Stimulated activated naive CD4-positive, alpha-beta T cell (primary cell): Measurements from ENCODE around the gene LUC7L.
A peak's percentile ranks its signal among the peaks of the same experiment; 100 is the strongest.
"Not testable (repeated sequence)": the region's sequence is repeated elsewhere in the genome, so short reads cannot be mapped to it uniquely, and the experiment has no call there.

Experiments
- DNase-seq, 6 experiments: peaks; one replicate each; lab custom pipeline; 2025; lab: John Stamatoyannopoulos, UW

Gene LUC7L

DNA sequence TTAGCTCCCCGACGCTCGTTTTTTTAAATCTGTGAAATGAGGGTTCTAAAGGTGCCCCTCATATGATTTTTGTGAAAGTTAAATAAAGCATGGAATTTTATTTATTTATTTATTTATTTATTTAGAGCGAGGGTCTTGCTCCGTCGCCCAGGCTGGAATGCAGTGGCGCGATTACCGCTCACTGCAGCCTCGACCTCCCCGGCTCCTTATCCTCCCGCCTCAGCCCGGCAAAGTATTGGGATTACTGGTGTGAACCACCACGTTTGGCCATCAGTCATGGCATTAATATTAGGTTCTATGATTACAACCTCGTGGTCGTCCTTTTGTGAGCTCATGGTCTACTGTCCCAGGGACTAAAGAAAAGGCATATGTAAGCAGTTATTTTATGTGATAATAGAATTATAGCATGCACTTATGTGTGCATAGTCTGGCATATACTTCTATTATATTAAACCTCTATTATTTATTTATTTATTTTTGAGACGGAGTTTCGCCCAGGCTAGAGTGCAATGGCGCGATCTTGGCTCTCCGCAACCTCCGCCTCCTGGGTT is 557 bp upstream of the LUC7L start:
- DNase-seq, result no peak

GRCh38 chr16:228151-228851 is 948 bp downstream of the LUC7L start:
- DNase-seq, result no peak

DNA sequence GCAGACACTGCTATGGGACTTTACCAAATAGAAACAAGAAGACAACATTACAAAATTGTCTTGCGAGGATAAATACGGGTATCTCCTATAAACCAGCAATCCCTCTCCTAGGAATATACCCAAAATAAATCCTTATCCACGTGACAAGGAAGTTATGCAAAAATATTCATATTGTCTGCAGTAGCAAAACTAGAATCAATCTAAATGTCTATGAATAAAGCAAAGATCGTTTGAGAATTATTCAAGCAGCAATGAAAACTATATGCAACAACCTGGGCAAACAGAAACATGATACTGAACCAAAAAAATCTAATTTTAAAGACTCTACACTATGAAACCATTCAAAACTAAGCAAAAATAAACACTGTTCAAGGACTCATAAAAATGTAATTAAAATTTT is 9.2 kb downstream of the LUC7L start:
- no peak for DNase-seq

DNA sequence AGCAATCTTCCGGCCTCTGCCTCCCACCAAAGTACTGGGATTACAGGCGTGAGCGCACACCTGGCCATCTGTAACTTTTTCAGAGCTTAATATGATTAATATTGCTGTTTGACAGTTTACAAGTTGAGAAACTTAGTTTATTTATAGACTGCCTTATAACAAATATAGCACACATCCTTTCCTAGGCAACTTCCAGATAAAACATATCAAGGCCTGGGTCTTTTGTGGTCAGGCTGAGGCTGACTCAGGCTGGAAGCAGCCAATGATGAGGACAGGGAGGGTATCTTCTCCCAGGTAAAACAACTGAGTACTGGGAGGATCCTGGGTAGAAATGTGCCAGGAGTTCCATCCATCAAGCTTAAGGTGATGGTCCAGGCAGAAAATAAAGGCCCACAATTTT is 16.2 kb downstream of the LUC7L start:
- no peak for DNase-seq

DNA sequence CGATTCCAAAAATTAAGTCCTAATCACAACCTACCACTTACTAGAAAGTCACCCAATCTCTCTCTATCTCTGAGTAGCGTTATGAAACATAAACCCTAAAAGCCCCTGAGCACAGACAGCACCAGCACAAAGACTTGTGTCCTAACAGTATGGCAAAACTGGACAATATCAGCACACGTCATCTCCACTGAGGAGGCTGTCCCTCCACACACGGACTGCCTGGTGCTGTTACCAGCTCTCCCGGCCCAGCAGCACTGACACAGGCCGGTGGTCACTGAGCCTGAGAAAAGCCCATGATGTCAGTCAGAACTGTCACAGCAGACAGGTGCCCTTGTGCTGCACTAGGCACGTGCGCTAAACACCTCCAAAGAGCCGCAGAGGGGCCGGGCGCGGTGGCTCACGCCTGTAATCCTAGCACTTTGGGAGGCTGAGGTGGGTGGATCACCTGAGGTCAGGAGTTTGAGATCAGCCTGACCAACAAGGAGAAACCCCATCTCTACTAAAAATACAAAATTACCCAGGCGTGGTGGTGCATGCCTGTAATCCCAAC is 17.5 kb downstream of the LUC7L start:
- DNase-seq, result not testable (repeated sequence)

DNA sequence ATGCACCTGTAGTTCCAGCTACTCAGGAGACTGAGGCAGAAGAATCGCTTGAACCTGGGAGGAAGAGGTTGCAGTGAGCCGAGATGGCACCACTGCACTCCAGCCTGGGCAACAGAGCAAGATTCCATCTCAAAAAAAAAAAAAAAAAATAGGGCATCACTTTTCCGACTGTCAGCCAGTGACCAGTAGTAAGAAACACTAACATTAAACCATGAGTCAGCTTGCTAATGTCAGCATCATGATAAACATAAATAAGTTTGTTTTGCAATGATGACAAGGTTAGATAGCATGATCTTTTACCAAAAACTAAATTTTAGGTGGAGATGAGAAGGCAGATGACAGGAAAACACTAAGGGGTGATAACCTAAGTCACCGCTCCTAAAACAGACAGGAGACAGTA is 19.9 kb downstream of the LUC7L start:
- not testable (repeated sequence) for DNase-seq

GRCh38 chr16:204046-204445 is 25.2 kb downstream of the LUC7L start:
- DNase-seq, result not testable (repeated sequence)

DNA sequence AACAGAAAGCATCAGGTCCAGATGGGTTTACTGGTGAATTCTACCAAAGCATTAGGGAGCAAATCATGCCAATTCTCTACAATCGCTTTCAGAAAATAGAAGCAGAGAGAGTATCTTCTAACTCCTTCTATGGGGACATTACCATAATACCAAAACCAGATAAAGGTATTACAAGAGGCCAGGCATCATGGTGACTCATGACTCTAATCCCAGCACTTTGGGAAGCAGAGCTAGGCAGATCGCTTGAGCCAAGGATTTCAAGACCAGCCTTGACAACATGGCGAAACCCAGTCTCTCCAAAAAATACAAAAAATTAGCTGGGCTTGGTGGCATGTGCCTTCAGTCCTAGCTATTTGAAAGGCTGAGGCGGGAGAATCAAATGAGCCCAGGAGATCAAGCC is 26.0 kb downstream of the LUC7L start:
- no peak for DNase-seq

GRCh38 chr16:200388-200787 is 28.9 kb downstream of the LUC7L start:
- DNase-seq, result no peak

- DNase-seq, result no peak
These were observed 34.7 kb downstream of the LUC7L start for GRCh38 chr16:194516-194915.

- DNase-seq, result no peak
These were observed 35.8 kb downstream of the LUC7L start for GRCh38 chr16:193441-193840.

DNA sequence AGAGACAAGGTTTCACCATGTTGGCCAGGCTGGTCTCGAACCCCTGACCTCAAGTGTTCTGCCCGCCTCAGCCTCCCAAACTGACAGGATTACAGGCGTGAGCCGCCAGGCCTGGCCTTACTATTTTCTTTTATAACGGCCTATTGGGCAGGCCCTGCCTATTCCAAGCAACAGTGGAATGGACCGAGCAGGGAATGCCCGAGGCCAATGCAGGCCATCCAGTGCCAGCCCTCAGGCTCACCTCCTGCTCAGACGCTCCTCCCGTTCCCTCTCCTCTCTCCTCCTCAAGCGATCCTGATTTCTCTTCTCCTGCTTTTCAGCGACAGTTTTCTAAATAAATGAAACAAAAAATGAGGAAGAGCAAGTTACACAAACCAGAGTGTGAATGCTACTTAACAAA is 36.6 kb downstream of the LUC7L start:
- no peak for DNase-seq

- DNase-seq, result no peak
These were observed 37.4 kb downstream of the LUC7L start for GRCh38 chr16:191831-192230.

DNA sequence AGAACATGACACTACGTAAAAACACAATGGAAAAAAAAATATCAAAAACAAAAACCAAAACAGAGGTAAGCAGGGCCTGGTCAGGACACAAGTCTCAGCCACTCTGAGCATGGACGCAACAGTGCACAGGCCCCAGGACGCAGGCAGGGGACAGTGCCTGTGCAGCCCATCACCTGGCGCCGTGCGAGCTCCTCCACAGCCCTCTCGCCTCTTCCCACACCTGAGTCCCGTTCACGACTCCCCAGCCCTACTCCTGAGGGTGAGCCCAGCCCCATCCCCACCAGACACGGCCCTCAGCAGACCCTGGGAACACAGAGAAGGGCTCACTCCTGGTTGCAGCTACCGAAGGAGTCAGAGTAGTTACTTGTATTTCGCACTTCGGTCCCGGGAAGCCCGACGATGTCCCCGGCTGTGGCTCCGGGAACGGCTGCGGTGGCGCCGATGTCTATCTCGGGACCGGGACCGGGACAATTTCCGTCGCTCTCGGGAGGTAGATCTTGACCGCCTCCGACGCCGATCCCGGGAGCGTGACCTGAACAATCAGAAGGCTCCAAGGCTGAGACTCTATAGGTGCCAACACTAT is 39.6 kb downstream of the LUC7L start:
- no peak for DNase-seq

GRCh38 chr16:188674-189073 is 40.6 kb downstream of the LUC7L start:
- peak in 2 of 6 experiments; percentile 26 to 30 for DNase-seq

GRCh38 chr16:187330-187729 is 41.9 kb downstream of the LUC7L start:
- no peak for DNase-seq

DNA sequence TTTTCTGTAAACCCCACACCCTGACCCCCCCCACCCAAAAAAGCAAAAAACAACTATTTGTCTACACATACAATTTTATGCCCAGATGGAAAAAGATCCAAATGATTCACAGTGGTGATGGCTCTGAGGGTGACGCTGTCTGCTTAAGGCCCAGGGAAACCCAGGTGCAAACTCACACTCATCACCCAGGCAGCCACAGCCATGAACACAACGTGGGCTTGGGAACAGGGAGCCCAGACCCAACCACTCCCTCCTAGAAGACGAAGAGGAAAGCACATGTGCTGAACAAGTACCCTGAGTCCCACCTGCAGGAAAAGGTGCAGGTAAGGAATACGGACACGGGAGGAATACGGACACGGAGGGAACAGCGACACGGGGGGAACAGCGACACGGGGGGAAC is 43.6 kb downstream of the LUC7L start:
- no peak for DNase-seq

GRCh38 chr16:185213-185612 is 44.0 kb downstream of the LUC7L start:
- DNase-seq, result no peak

DNA sequence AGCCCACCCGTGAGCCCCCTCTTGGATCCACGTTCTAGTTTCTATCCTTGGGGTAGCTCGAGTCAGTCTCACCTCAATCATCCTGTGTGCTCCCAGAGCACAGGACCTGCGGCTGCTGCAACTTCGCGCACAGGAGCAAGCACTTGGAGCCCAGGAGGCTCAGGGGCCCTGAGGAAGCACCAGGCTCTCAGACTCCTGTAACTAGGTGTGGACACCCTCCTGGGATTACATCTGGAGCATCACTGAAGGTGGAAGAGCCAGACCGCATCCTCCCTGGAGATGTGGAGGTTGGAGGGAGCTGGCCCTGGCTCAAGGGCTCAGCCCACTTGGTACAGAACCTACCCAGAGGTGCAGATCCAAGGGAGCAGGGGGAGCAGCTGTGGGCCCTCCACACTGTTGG is 46.2 kb downstream of the LUC7L start:
- no peak for DNase-seq

- peak in 2 of 6 experiments; percentile 40 to 84 for DNase-seq
These were observed 47.7 kb downstream of the LUC7L start for GRCh38 chr16:181565-182021.

GRCh38 chr16:180681-181564 is 48.3 kb downstream of the LUC7L start:
- DNase-seq, result peak in 5 of 6 experiments; percentile 60 to 89 (median 78)

DNA sequence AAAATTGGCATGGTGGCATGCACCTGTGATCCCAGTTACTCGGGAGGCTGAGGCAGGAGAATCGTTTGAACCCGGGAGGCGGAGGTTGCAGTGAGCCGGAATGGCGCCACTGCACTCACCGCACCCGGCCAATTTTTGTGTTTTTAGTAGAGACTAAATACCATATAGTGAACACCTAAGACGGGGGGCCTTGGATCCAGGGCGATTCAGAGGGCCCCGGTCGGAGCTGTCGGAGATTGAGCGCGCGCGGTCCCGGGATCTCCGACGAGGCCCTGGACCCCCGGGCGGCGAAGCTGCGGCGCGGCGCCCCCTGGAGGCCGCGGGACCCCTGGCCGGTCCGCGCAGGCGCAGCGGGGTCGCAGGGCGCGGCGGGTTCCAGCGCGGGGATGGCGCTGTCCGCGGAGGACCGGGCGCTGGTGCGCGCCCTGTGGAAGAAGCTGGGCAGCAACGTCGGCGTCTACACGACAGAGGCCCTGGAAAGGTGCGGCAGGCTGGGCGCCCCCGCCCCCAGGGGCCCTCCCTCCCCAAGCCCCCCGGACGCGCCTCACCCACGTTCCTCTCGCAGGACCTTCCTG is 49.1 kb downstream of the LUC7L start, which contains the start of gene HBQ1:
Gene HBQ1, plus strand, starts transcription at position 359 of the 575 bp plus-strand sequence. Its CDS starts 28 bp downstream, at position 387.
- DNase-seq, result peak in 3 of 6 experiments; percentile 22 to 51 (median 24)
